ENCODE results near the gene SIL1. TPM values are rescaled to one million over a fixed set of nuclear protein-coding genes. Genes with fewer than 3 reads are reported as not detected.

SIL1 gene
- total and polyA plus RNA-seq, 2 of the 13 experiments (the other 11 are each of a cell fraction or from before 2014, with no cell fraction given), result 26.0 to 30.0 TPM

DNA sequence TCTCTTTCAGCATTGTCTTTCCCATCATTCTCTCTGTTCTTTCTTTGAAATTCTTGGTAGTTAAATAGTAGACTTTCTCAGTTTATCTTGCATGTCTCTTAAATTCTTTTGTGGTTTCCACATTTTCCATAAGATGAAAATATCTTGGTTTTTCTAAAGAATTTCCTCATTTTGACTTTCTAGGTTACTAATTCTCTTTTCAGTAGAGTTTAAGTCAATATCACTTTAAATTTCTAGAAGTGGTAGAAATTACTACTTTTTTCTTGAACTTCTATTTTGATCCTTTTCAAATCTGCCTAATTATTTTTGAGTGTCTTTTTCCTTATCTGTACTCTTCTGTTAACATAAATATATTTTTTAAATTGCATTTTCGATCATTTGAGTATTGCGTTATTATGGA lies 299.4 kb downstream of the SIL1 start (continued):
- TF ChIP-seq, protein P1, sequence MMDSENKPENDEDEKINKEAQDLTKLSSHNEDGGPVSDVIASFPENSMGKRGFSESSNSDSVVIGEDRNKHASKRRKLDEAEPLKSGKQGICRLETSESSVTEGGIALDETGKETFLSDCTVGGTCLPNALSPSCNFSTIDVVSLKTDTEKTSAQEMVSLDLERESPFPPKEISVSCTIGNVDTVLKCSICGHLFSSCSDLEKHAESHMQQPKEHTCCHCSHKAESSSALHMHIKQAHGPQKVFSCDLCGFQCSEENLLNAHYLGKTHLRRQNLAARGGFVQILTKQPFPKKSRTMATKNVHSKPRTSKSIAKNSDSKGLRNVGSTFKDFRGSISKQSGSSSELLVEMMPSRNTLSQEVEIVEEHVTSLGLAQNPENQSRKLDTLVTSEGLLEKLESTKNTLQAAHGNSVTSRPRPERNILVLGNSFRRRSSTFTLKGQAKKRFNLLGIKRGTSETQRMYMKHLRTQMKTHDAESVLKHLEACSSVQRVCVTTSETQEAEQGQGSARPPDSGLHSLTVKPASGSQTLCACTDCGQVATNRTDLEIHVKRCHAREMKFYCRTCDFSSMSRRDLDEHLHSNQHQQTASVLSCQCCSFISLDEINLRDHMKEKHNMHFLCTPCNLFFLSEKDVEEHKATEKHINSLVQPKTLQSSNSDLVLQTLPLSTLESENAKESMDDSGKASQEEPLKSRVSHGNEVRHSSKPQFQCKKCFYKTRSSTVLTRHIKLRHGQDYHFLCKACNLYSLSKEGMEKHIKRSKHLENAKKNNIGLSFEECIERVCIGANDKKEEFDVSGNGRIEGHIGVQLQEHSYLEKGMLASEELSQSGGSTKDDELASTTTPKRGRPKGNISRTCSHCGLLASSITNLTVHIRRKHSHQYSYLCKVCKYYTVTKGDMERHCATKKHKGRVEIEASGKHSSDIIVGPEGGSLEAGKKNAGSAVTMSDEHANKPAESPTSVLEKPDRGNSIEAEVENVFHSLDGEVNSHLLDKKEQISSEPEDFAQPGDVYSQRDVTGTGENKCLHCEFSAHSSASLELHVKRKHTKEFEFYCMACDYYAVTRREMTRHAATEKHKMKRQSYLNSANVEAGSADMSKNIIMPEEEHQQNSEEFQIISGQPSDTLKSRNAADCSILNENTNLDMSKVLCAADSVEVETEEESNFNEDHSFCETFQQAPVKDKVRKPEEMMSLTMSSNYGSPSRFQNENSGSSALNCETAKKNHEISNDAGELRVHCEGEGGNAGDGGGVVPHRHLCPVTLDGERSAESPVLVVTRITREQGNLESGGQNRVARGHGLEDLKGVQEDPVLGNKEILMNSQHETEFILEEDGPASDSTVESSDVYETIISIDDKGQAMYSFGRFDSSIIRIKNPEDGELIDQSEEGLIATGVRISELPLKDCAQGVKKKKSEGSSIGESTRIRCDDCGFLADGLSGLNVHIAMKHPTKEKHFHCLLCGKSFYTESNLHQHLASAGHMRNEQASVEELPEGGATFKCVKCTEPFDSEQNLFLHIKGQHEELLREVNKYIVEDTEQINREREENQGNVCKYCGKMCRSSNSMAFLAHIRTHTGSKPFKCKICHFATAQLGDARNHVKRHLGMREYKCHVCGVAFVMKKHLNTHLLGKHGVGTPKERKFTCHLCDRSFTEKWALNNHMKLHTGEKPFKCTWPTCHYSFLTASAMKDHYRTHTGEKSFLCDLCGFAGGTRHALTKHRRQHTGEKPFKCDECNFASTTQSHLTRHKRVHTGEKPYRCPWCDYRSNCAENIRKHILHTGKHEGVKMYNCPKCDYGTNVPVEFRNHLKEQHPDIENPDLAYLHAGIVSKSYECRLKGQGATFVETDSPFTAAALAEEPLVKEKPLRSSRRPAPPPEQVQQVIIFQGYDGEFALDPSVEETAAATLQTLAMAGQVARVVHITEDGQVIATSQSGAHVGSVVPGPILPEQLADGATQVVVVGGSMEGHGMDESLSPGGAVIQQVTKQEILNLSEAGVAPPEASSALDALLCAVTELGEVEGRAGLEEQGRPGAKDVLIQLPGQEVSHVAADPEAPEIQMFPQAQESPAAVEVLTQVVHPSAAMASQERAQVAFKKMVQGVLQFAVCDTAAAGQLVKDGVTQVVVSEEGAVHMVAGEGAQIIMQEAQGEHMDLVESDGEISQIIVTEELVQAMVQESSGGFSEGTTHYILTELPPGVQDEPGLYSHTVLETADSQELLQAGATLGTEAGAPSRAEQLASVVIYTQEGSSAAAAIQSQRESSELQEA (CRISPR knock-in tag; IDR thresholded peaks at IDR 0.05; ENCODE audit: not compliant biosample characterization), result no peak
- no peak for TF ChIP-seq KAT2B (IDR thresholded peaks at IDR 0.05; ENCODE audit: borderline replicate concordance, low read depth, low read length)
- no peak for TF ChIP-seq NFRKB (IDR thresholded peaks at IDR 0.05)
- TF ChIP-seq, protein P2, sequence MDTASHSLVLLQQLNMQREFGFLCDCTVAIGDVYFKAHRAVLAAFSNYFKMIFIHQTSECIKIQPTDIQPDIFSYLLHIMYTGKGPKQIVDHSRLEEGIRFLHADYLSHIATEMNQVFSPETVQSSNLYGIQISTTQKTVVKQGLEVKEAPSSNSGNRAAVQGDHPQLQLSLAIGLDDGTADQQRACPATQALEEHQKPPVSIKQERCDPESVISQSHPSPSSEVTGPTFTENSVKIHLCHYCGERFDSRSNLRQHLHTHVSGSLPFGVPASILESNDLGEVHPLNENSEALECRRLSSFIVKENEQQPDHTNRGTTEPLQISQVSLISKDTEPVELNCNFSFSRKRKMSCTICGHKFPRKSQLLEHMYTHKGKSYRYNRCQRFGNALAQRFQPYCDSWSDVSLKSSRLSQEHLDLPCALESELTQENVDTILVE (CRISPR knock-in tag; IDR thresholded peaks at IDR 0.05), result no peak
- TF ChIP-seq REXO4 (CRISPR knock-in tag; IDR thresholded peaks at IDR 0.05; ENCODE audit: borderline replicate concordance), result no peak
- TF ChIP-seq TRIM24 (CRISPR knock-in tag; IDR thresholded peaks at IDR 0.05), result no peak
- no peak for TF ChIP-seq ZFX (CRISPR knock-in tag; IDR thresholded peaks at IDR 0.05; ENCODE audit: low read depth)
- no peak for TF ChIP-seq ZNF354B (CRISPR knock-in tag; IDR thresholded peaks at IDR 0.05)
- no peak for TF ChIP-seq HOXD1 (CRISPR knock-in tag; IDR thresholded peaks at IDR 0.05)
- no peak for TF ChIP-seq ZNF839 (CRISPR knock-in tag; IDR thresholded peaks at IDR 0.05; ENCODE audit: borderline replicate concordance)
- no peak for TF ChIP-seq ZNF660 (CRISPR knock-in tag; IDR thresholded peaks at IDR 0.05; ENCODE audit: borderline replicate concordance, low read depth)
- no peak for TF ChIP-seq PPARG (CRISPR knock-in tag; conservative IDR thresholded peaks at IDR 0.05)
- TF ChIP-seq MIER3 (CRISPR knock-in tag; IDR thresholded peaks at IDR 0.05; ENCODE audit: borderline replicate concordance), result no peak
- TF ChIP-seq ZNF607 (CRISPR knock-in tag; IDR thresholded peaks at IDR 0.05; ENCODE audit: borderline replicate concordance), result no peak
